GM12891 (cell line): ENCODE results near the gene SMIM35.

ENCODE experiments used
- POLR2A ChIP-seq: IDR thresholded peaks from 2 replicates; pipeline ENCODE4 v1.6.1; 2011; ENCODE audit warnings: low read depth, low read length, control low read depth
- POLR2AphosphoS5 ChIP-seq: IDR thresholded peaks from 2 replicates; pipeline ENCODE4 v1.6.1; 2011; ENCODE audit warnings: low read depth, low read length, control low read depth
- TAF1 ChIP-seq: IDR thresholded peaks from 2 replicates; pipeline ENCODE4 v1.6.1; 2011; ENCODE audit warnings: low read depth, low read length, control low read depth

DNA sequence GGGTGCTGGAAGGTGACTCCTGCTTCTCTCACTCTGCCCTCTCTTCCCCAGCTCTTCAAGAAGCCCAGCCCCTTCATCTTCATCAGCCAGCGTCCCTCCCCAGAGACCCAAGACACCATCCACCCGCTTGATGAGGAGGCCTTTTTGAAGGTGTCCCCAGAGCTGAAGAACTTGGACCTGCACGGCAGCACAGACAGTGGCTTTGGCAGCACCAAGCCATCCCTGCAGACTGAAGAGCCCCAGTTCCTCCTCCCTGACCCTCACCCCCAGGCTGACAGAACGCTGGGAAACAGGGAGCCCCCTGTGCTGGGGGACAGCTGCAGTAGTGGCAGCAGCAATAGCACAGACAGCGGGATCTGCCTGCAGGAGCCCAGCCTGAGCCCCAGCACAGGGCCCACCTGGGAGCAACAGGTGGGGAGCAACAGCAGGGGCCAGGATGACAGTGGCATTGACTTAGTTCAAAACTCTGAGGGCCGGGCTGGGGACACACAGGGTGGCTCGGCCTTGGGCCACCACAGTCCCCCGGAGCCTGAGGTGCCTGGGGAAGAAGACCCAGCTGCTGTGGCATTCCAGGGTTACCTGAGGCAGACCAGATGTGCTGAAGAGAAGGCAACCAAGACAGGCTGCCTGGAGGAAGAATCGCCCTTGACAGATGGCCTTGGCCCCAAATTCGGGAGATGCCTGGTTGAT lies 88.0 kb downstream of the SMIM35 start:
- TF ChIP-seq POLR2A (no peak), TAF1 (no peak), POLR2AphosphoS5 (no peak)
